Measurements from ENCODE around the gene OR10D3. TPM values are rescaled to one million over a fixed set of nuclear protein-coding genes. Genes with fewer than 3 reads are reported as not detected.

OR10D3 gene
- polyA plus RNA-seq, 1 donor (not counting 4 experiments of a cell fraction or from before 2014, with no cell fraction given) = not detected

DNA sequence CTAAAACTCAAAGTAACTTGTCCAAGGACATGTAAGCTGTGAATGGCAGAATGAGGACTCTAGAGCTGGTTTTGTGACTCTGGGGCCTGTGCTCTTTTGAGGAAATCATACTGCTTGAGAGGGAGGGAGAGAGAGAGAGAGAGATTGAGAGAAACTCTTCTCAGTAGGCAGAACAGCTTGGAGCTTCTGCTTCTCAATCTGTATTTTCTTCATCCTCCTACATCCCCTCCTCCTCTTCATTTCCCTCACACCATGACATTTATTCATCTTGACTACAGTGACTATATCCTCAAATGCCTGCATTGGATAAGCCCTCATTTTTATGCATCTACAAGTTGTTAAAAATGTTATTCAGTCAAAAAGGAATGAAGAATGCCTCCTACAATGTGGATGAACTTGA lies 23.7 kb upstream of the OR10D3 start:
- DNase-seq (ENCODE audit: low read depth, low spot score) (no peak), FAIRE-seq (no peak)
- Histone ChIP-seq H3K27ac (ENCODE audit: control insufficient read depth, insufficient read depth, low read length) (no peak overlapping the region), H3K4me2 (ENCODE audit: control insufficient read depth, extremely low read depth, insufficient read depth, low read depth, low read length) (no peak overlapping the region), H3K36me3 (ENCODE audit: control insufficient read depth in 2 of 2, extremely low read depth in 1 of 2, insufficient read depth in 2 of 2, low read length in 2 of 2) (no peaks in the 10 kb centered on the region), H3K4me1 (ENCODE audit: control insufficient read depth, extremely low read depth, insufficient read depth, low read length) (no peaks in the 10 kb centered on the region), H3K27me3 (ENCODE audit: control insufficient read depth, extremely low read depth, insufficient read depth, low read length) (no peaks in the 10 kb centered on the region), H3K4me3 (ENCODE audit: control insufficient read depth in 2 of 3, extremely low read depth in 1 of 3, insufficient read depth in 2 of 3, low read depth in 1 of 3, low read length in 3 of 3) (no peak overlapping the region), H2AFZ (ENCODE audit: control insufficient read depth, low read length) (no peak overlapping the region), H3K9me1 (ENCODE audit: control insufficient read depth, extremely low read depth, insufficient read depth, low read length) (no peaks in the 10 kb centered on the region), H4K20me1 (ENCODE audit: control insufficient read depth, extremely low read depth, insufficient read depth, low read length) (no peaks in the 10 kb centered on the region), H3K9me3 (ENCODE audit: control insufficient read depth, low read depth, low read length) (no peaks in the 10 kb centered on the region), H3K79me2 (ENCODE audit: control insufficient read depth, insufficient read depth, low read length) (no peaks in the 10 kb centered on the region), H3K9ac (ENCODE audit: control insufficient read depth, extremely low read depth, insufficient read depth, low read length) (no peak overlapping the region)
- dilution Hi-C loops (cut with MboI; ENCODE audit: extremely low pct_ligation_motif_present, low sequenced_read_pairs) = no loop called here
- TF ChIP-seq EZH2 (IDR thresholded peaks at IDR 0.05; ENCODE audit: low read length) = no peak
- TF ChIP-seq, protein P1, sequence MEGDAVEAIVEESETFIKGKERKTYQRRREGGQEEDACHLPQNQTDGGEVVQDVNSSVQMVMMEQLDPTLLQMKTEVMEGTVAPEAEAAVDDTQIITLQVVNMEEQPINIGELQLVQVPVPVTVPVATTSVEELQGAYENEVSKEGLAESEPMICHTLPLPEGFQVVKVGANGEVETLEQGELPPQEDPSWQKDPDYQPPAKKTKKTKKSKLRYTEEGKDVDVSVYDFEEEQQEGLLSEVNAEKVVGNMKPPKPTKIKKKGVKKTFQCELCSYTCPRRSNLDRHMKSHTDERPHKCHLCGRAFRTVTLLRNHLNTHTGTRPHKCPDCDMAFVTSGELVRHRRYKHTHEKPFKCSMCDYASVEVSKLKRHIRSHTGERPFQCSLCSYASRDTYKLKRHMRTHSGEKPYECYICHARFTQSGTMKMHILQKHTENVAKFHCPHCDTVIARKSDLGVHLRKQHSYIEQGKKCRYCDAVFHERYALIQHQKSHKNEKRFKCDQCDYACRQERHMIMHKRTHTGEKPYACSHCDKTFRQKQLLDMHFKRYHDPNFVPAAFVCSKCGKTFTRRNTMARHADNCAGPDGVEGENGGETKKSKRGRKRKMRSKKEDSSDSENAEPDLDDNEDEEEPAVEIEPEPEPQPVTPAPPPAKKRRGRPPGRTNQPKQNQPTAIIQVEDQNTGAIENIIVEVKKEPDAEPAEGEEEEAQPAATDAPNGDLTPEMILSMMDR (optimal IDR thresholded peaks at IDR 0.05 in 1 of 3, IDR thresholded peaks at IDR 0.05 in 1 of 3, conservative IDR thresholded peaks at IDR 0.05 in 1 of 3; ENCODE audit: extremely low read depth in 1 of 3, insufficient read depth in 2 of 3, low read length in 3 of 3) = no peak

DNA sequence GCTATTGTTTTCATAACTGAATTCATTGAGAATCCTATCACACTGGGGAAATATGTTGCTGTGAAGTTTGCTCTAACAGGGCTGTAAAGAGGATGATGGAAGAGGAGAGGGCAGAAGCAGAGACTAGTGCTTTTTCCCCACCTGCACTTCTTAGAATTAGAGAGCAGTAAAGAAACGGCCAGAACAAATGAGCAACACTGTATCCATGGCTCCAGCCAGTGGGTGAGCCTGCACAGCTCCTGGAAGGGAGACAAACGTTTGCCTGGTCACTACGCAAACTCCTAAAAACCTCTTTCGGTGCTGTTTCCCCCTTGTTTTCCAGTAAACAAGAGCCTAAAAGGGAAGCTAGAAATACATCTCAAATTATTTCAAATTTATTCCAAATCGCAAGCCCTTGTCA lies 22.2 kb upstream of the OR10D3 start:
- no peak overlapping the region for H3K9ac ChIP-seq (ENCODE audit: control insufficient read depth, extremely low read depth, insufficient read depth, low read length)
- H3K4me1 ChIP-seq (ENCODE audit: control insufficient read depth, extremely low read depth, insufficient read depth, low read length) = no peaks in the 10 kb centered on the region
- DNase-seq (ENCODE audit: low read depth, low spot score) (no peak), FAIRE-seq (no peak)
- H3K27me3 ChIP-seq (ENCODE audit: control insufficient read depth, extremely low read depth, insufficient read depth, low read length) = no peaks in the 10 kb centered on the region
- no peaks in the 10 kb centered on the region for H3K36me3 ChIP-seq (ENCODE audit: control insufficient read depth in 2 of 2, extremely low read depth in 1 of 2, insufficient read depth in 2 of 2, low read length in 2 of 2)
- no peaks in the 10 kb centered on the region for H3K9me1 ChIP-seq (ENCODE audit: control insufficient read depth, extremely low read depth, insufficient read depth, low read length)
- H3K4me2 ChIP-seq (ENCODE audit: control insufficient read depth, extremely low read depth, insufficient read depth, low read depth, low read length) = no peak overlapping the region
- H3K27ac ChIP-seq (ENCODE audit: control insufficient read depth, insufficient read depth, low read length) = no peak overlapping the region
- H3K4me3 ChIP-seq (ENCODE audit: control insufficient read depth in 2 of 3, extremely low read depth in 1 of 3, insufficient read depth in 2 of 3, low read depth in 1 of 3, low read length in 3 of 3) = no peak overlapping the region
- TF ChIP-seq, protein P1 (optimal IDR thresholded peaks at IDR 0.05 in 1 of 3, IDR thresholded peaks at IDR 0.05 in 1 of 3, conservative IDR thresholded peaks at IDR 0.05 in 1 of 3; ENCODE audit: extremely low read depth in 1 of 3, insufficient read depth in 2 of 3, low read length in 3 of 3) = no peak
- TF ChIP-seq EZH2 (IDR thresholded peaks at IDR 0.05; ENCODE audit: low read length) = no peak
- H4K20me1 ChIP-seq (ENCODE audit: control insufficient read depth, extremely low read depth, insufficient read depth, low read length) = no peaks in the 10 kb centered on the region
- H3K9me3 ChIP-seq (ENCODE audit: control insufficient read depth, low read depth, low read length) = no peaks in the 10 kb centered on the region
- dilution Hi-C loops (cut with MboI; ENCODE audit: extremely low pct_ligation_motif_present, low sequenced_read_pairs) = no loop called here
- H3K79me2 ChIP-seq (ENCODE audit: control insufficient read depth, insufficient read depth, low read length) = no peaks in the 10 kb centered on the region
- H2AFZ ChIP-seq (ENCODE audit: control insufficient read depth, low read length) = no peak overlapping the region

Measured in keratinocyte (primary cell).